ENCODE data around the gene GAB2. TPM values are rescaled to one million over a fixed set of nuclear protein-coding genes. Genes with fewer than 3 reads are reported as not detected.

The GAB2 gene
- total and polyA plus RNA-seq, 2 donors (not counting 1 experiment from before 2014, with no cell fraction given) = 5.8 to 85.9 TPM

- POLR2A ChIA-PET = interaction anchor here (1.1 kb wide), 1 partner anchor 48 kb away, joined by 6 read pairs; no protein-coding TSS in a partner anchor
- no peak overlapping the region for H2AFZ ChIP-seq (ENCODE audit: insufficient read depth, low read depth, low read length, poor library complexity, severe bottlenecking)
- CTCF ChIA-PET = interaction anchor here (0.7 to 0.9 kb wide), 3 partner anchors 35 to 220 kb away, joined by 3 to 4 read pairs (median 3); no protein-coding TSS in a partner anchor
Measured at GRCh38 chr11:78192911-78193351, 224.7 kb downstream of the GAB2 start.

GRCh38 chr11:78192223-78192719, 225.3 kb downstream of the GAB2 start:
- H3K4me1 Mint-ChIP-seq = peaks cover 44% of the 10 kb centered on the region
- ChIA-PET CTCF (no interaction called here), POLR2A (no interaction called here)
- no peaks in the 10 kb centered on the region for H3K27me3 ChIP-seq (replicated peaks in 1 of 4; ENCODE audit: control extremely low read depth in 1 of 4, control insufficient read depth in 3 of 4, insufficient read depth in 4 of 4, low read length in 3 of 4)
- no peaks in the 10 kb centered on the region for H3K9me3 Mint-ChIP-seq (ENCODE audit: insufficient read depth)
- TF ChIP-seq EZH2 (IDR thresholded peaks at IDR 0.05; ENCODE audit: borderline replicate concordance, insufficient read depth, low read depth, low read length, poor library complexity, severe bottlenecking) = no peak
- TF ChIP-seq, protein P1, sequence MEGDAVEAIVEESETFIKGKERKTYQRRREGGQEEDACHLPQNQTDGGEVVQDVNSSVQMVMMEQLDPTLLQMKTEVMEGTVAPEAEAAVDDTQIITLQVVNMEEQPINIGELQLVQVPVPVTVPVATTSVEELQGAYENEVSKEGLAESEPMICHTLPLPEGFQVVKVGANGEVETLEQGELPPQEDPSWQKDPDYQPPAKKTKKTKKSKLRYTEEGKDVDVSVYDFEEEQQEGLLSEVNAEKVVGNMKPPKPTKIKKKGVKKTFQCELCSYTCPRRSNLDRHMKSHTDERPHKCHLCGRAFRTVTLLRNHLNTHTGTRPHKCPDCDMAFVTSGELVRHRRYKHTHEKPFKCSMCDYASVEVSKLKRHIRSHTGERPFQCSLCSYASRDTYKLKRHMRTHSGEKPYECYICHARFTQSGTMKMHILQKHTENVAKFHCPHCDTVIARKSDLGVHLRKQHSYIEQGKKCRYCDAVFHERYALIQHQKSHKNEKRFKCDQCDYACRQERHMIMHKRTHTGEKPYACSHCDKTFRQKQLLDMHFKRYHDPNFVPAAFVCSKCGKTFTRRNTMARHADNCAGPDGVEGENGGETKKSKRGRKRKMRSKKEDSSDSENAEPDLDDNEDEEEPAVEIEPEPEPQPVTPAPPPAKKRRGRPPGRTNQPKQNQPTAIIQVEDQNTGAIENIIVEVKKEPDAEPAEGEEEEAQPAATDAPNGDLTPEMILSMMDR (IDR thresholded peaks at IDR 0.05) = no peak
- no peak overlapping the region for H3K4me3 Mint-ChIP-seq
- H3K27ac ChIP-seq (ENCODE audit: low read length in 2 of 2) = no peak overlapping the region
- ATAC-seq (ENCODE audit: low read depth) = no peak
- no peak for DNase-seq
- no peak overlapping the region for H3K9ac ChIP-seq (ENCODE audit: low read length)
- peaks cover 22 to 28% of the 10 kb centered on the region in 2 donors for H3K4me1 ChIP-seq (ENCODE audit: control insufficient read depth in 2 of 2, insufficient read depth in 2 of 2, low read length in 2 of 2)
- H3K36me3 ChIP-seq (replicated peaks in 1 of 2; ENCODE audit: control extremely low read depth in 1 of 2, control insufficient read depth in 1 of 2, extremely low read depth in 1 of 2, insufficient read depth in 2 of 2, low read length in 1 of 2) = no peaks in the 10 kb centered on the region
- no peak overlapping the region for H3K4me3 ChIP-seq (ENCODE audit: control extremely low read depth in 1 of 5, extremely low read depth in 1 of 5, insufficient read depth in 1 of 5, low read depth in 2 of 5, low read length in 4 of 5)
- no peak overlapping the region for H2AFZ ChIP-seq (ENCODE audit: insufficient read depth, low read depth, low read length, poor library complexity, severe bottlenecking)
- H3K79me2 ChIP-seq (ENCODE audit: control insufficient read depth, insufficient read depth, low read length) = peaks cover 7% of the 10 kb centered on the region
- H4K20me1 ChIP-seq (ENCODE audit: control insufficient read depth, insufficient read depth, low read length, poor library complexity, severe bottlenecking) = no peaks in the 10 kb centered on the region
- WGBS (ENCODE audit: insufficient coverage) = 95% methylated on average over 6 of the region's 6 CpGs
- H3K4me2 ChIP-seq (replicated peaks; ENCODE audit: low read depth, low read length, poor library complexity, severe bottlenecking) = no peak overlapping the region
- no peak overlapping the region for H3K27ac Mint-ChIP-seq
- peaks cover 0 to 3% (median 0%) of the 10 kb centered on the region in 3 donors for H3K9me3 ChIP-seq (ENCODE audit: control extremely low read depth in 1 of 3, control insufficient read depth in 2 of 3, insufficient read depth in 1 of 3, low read length in 2 of 3)
- H3K27me3 Mint-ChIP-seq = no peaks in the 10 kb centered on the region
- intact Hi-C loops (cut with micrococcal nuclease) = no loop called here

More at GRCh38 chr11:78192911-78193351, 224.7 kb downstream of the GAB2 start:
- no peak for ATAC-seq (ENCODE audit: low read depth)
- no peak for DNase-seq
- no peaks in the 10 kb centered on the region for H3K9me3 Mint-ChIP-seq (ENCODE audit: insufficient read depth)
- Histone ChIP-seq H3K4me2 (replicated peaks; ENCODE audit: low read depth, low read length, poor library complexity, severe bottlenecking) (no peak overlapping the region), H3K79me2 (ENCODE audit: control insufficient read depth, insufficient read depth, low read length) (peaks cover 3% of the 10 kb centered on the region), H3K9me3 (ENCODE audit: control extremely low read depth in 1 of 3, control insufficient read depth in 2 of 3, insufficient read depth in 1 of 3, low read length in 2 of 3) (peaks cover 0 to 3% (median 0%) of the 10 kb centered on the region in 3 donors), H3K9ac (ENCODE audit: low read length) (no peak overlapping the region), H3K27ac (ENCODE audit: low read length in 2 of 2) (no peak overlapping the region), H3K27me3 (replicated peaks in 1 of 4; ENCODE audit: control extremely low read depth in 1 of 4, control insufficient read depth in 3 of 4, insufficient read depth in 4 of 4, low read length in 3 of 4) (no peaks in the 10 kb centered on the region), H4K20me1 (ENCODE audit: control insufficient read depth, insufficient read depth, low read length, poor library complexity, severe bottlenecking) (no peaks in the 10 kb centered on the region), H3K4me3 (ENCODE audit: control extremely low read depth in 1 of 5, extremely low read depth in 1 of 5, insufficient read depth in 1 of 5, low read depth in 2 of 5, low read length in 4 of 5) (no peak overlapping the region), H3K4me1 (ENCODE audit: control insufficient read depth in 2 of 2, insufficient read depth in 2 of 2, low read length in 2 of 2) (peaks cover 17 to 22% of the 10 kb centered on the region in 2 donors), H3K36me3 (replicated peaks in 1 of 2; ENCODE audit: control extremely low read depth in 1 of 2, control insufficient read depth in 1 of 2, extremely low read depth in 1 of 2, insufficient read depth in 2 of 2, low read length in 1 of 2) (no peaks in the 10 kb centered on the region)
- H3K4me1 Mint-ChIP-seq = peaks cover 37% of the 10 kb centered on the region
- WGBS (ENCODE audit: insufficient coverage) = 33% methylated on average over 2 of the region's 4 CpGs
- H3K27ac Mint-ChIP-seq = no peak overlapping the region
- H3K4me3 Mint-ChIP-seq = no peak overlapping the region
- intact Hi-C loops (cut with micrococcal nuclease) = no loop called here
- no peak for TF ChIP-seq EZH2 (IDR thresholded peaks at IDR 0.05; ENCODE audit: borderline replicate concordance, insufficient read depth, low read depth, low read length, poor library complexity, severe bottlenecking)
- TF ChIP-seq, protein P1 (IDR thresholded peaks at IDR 0.05) = no peak
- H3K27me3 Mint-ChIP-seq = no peaks in the 10 kb centered on the region
